GM12891 (cell line): Measurements from ENCODE around the gene SDF4.

Source experiments
- PAX5 ChIP-seq: IDR thresholded peaks from 2 replicates; pipeline ENCODE4 v1.6.1; 2011; ENCODE audit warnings: low read length, moderate library complexity, mild to moderate bottlenecking; ENCODE audit not compliant: insufficient read depth, severe bottlenecking
- POLR2A ChIP-seq: IDR thresholded peaks from 2 replicates; pipeline ENCODE4 v1.6.1; 2011; ENCODE audit warnings: low read depth, low read length, control low read depth
- POLR2AphosphoS5 ChIP-seq: IDR thresholded peaks from 2 replicates; pipeline ENCODE4 v1.6.1; 2011; ENCODE audit warnings: low read depth, low read length, control low read depth
- TAF1 ChIP-seq: IDR thresholded peaks from 2 replicates; pipeline ENCODE4 v1.6.1; 2011; ENCODE audit warnings: low read depth, low read length, control low read depth

DNA sequence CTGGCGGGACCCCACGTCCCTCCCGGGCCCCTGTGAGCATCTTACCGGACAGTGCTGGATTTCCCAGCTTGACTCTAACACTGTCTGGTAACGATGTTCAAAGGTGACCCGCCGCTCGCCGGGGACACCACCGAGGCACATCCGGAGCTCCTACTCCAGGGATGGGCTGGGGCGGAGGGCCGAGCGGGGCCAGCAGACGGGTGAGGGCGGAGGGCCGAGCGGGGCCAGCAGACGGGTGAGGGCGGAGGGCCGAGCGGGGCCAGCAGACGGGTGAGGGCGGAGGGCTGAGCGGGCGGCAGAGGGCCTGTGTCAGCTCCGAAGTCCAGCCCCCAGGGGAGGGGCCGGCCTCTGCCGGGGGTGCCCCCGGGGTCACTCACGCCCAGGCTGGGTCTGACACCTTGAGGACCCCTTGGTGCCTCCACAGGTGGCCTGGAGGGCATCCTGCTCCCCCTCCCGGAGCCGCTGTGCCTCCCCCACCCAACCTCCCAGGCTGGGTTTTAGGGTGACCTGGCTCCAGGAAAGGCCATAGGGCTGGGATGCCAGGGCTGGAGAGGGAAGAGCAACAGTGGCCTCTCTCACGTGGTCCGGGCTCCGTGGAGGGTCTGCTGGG is 63.9 kb downstream of the SDF4 start:
- TF ChIP-seq POLR2A (no peak), POLR2AphosphoS5 (no peak), PAX5 (no peak), TAF1 (no peak)
